Occipital lobe (tissue), 2 donors: ENCODE data around the gene HDHD5. TPM values are rescaled to one million over a fixed set of nuclear protein-coding genes. Genes with fewer than 3 reads are reported as not detected.

ENCODE experiments used
- DNase-seq: peaks from one replicate; lab custom pipeline; 2025; lab: John Stamatoyannopoulos, UW
- total RNA-seq: library from RNA; depleted of rRNA; stranded (reverse); fragments of >200 nt; gene quantifications from one replicate; pipeline ENCODE4 v1.2.3, GENCODE V29; 2014

The HDHD5 gene
- total RNA-seq, 1 donor from 2014 or later, result 41.3 TPM

DNA sequence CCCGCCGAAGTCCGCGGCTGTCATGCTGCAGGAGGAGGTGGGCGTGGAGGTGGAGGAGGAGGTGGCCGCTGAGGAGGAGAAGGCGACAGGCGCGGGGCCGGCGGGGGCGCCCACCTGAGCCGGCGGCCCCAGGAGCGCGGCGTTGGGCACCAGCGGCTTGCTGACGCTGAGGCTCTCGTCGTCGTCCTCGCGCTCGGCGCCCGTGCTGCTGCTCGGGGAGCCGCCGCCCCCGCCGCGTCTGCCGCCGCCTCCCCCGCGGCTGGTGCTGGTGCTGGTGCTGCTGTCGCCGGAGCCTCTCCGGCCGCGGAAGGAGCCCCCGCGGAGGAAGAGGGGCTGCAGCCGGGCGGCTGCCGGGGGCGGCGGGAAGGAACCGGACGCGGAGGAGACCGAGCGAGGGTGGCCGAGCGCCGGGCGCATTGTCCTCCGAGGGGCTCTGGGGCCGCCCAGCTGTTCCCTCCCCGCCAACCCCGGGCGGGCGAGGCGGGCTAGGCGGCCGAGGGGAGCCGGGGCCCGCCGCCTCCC, 38.3 kb downstream of the HDHD5 start:
- DNase-seq, result no peak

DNA sequence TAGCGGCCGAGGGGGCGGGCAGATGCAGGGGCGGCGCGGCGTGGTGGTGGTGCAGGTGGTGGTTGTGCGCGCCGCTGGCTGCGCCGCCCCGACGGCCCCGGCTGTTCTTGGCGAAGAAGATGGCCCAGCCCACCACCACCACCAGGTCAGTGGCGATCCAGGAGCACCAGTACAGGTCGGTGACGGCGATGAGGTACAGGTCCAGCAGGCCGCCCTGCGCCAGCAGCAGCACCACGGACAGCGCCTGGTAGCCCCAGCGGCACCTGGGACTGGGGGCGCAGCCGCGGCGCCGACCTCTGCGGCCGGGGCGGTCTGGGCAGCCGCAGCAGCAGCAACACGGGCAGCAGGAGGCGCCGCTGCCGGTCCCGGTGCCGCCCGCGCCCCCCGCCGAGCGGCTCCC, 38.8 kb downstream of the HDHD5 start:
- DNase-seq, result no peak

DNA sequence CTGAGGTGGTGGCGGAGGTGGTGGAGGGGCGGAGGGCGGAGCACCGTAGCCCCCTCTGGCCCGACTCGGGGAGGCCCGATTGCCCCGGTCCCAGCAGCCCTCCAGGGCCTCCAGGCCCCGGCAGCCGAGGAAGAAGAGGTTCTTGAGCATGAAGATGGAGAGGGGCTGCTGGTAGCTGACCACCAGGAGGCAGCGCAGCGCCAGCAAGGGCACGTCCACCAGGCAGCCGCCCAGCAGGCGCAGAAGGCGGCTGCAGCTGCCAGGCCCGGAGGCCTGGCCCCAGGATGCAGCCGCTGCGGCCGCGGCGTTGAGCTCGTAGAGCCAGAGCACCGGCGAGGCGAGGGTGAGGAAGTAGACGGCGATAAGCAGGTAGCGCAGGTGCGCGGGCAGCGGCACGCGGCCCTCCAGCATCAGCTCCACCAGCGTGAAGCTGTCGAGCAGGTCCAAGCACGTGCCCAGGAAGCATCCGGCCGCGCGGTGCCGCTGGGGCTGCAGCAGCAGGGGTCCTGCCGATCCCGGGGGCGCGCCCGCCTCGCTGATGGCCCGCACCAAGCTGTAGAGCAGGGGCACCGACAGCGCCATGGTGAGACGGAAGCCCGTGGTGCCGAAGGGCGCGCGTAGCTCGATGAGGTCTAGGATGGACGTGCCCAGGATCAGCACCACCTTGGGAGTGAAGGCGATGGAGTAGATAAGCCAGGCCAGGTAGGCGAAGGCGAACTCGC, 39.4 kb downstream of the HDHD5 start:
- DNase-seq, result no peak

DNA sequence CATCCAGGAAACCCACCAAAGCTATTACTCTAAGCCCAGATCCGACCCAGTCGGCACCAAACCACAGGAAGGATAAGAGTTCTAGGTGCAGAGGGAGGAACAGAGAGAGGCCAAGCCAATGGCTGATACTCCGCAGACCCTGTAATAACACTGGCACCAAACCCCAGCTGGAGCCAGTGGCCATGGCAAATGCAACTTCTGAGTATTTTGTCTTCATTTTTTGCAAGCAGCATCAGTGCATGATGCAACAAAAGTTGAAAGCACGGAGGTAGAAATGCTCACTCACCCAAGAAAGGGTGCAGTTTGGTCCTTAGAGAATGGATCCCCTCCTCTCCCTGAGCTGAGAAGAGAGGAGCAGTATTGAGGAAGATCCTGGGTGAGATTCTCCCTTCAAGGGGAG, 40.7 kb downstream of the HDHD5 start:
- no peak for DNase-seq

DNA sequence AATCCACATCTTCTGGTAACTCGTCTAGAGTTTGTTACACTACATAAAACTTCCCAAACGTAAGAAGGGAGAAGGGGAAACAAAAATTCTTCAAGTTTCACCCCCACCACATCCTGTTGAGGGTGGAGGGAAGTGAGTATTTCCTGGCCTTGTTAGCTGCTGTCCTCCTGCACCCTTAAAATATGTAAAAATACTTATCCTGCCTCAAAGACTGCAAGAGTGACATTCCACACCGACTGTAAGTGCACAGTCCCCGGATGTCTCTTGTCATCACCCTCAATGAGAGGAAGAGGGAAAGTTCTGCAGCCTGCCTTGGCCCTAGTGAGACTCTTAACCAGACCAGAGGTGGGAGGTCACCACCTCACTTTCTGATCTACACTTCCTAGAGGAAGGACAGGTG, 41.2 kb downstream of the HDHD5 start:
- DNase-seq, result no peak

DNA sequence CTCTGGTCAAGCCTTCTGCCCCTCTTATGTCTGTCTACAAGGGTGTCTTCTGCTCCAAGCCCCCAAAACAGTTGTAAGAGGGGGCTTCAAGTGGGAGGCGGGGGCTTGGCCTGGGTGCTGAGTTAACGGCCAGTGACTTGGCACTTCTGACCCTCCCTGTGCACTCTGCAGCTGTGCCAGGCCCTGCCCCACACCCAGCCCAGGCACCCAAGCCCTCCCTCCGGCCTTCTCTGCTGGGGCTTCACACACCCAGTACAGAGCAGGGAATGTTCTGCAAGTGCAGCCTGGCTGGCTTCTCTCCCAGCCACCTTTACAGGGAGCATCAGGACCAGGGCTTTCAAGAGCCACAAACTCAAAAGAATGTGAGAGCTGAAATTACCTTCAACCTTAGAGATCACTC, 41.7 kb downstream of the HDHD5 start:
- DNase-seq, result no peak

DNA sequence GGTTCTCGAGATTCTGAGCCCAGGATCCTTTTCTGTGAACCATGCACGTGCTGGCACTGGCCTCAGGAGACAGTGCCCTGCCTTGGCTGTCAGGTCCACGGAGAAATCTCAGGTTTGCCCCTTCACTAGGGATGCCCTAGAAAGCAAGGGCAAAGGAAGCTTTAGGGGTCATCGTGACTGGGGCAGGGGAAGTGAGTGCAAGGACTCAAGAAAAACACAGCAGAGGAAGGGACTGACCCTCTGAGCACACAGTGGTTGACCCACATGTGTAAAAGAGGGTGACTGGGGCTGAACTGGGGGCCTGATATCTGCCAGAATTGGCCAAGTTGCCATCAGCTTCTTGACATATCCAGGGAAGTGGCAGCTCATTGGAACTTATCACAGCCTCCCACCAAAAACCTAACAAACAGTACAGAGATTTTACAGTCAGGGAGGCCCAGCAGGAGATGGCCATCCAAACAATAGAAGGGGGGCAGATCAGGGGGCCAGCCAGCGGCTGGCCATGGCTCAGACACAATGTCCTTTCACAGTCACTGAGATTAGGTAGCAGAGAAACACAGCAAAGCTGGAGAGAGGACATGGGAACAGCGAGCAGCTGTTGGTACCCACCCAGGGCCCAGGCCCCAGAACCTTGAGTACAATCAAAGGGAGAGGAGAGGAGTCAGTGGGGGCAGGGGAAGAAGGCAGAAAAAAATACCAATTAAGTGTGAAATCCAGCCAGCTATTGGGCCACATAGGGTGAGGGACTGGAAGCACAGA, 42.3 kb downstream of the HDHD5 start:
- DNase-seq, result no peak

DNA sequence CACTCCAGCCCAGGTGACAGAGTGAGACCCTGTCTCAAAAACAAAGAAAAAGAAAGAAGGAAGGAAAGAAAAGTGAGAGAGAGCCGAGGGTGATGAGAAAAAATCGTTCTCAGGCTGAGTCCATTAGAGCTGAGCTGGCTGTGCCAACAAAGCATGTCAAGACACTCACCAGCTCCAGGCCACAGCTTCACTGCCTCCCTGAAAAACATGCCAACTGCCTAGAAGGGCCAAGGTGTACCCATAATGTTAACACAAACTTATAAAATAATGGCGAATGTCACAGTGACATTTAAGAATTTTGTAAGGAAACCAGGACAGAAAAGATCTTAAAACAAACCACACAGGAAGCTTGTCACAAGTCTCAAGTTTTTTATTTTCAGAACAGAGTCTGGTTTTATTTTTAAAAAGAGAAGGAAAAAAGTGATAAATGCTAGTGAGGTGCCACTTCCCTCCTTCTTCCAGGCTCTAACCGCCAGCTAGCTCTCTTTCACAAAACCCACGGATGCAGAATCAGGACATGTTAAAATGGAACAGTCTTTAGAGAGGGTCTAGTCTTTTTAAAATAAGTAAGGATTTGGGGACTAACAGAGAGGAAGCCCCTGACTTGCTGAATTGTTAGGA, 43.0 kb downstream of the HDHD5 start:
- no peak for DNase-seq

DNA sequence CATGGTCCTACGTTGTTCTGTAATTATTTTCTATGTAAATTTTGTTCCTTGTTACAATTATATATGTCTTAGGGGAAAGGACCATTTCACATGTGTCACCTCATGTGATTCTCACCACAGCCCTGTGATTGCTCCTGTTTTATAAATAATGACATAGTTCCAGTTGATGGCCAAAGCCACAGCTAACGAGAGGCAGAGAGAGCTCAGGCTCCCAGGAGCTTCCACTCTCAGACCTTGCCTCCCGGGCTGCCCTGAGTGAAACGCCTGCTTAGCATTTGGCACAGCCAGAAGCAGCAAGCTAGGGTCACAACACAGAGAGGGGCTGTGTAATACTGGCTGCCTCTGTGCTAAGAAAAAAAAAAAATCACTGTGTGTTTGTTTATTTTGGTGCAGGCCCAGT, 43.8 kb downstream of the HDHD5 start:
- no peak for DNase-seq

DNA sequence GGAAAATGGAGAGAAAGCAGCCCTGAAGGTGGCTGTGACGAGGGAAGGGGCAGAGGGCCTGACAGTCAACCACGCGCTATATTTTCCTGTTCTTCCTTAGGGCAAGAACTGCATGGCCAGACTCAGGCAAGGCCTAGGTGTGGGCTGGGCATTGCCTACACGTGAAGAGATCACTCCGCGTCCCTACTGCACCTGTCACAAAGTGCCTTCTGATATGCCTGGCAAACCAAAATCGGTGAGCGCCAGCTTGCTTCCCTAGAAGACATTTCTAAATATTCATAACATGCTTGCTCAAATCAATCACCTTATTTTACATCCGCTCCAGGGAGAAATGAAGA, 44.2 kb downstream of the HDHD5 start:
- DNase-seq, result no peak

DNA sequence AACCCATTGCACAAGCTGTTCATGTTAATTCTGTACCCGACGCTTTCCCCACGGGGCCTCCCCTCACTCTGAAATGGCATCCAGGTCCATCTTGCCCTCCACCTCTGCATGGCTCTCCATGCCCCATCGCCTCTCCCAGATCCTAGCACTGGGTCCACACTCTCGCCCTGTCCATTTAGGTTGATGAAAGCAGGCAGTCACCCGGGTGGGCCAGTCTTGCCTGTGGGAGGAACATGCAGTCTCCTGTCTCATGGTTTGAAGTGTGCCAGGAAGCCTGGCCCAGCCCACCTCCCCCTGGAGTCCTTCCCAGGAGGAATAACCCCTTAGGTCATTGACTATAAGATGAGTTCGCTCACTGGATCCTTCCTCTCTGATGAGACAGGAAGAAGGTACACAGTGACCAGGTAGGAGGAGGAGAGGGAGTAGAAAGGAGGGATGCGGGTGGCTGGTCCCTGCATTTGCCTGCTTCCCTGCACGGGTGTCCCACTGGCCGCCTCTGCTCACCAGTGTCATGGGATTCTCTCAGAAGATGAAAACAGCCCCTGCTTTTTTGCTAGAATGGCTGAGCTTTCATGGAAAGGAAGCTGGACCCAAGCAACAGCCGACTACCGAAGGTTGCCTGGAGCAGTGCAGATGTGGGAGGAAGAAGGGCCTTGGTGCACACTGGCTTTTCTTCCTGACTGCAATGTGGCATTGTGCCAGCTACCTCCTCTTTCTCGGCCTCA, 44.7 kb downstream of the HDHD5 start:
- DNase-seq, result no peak

DNA sequence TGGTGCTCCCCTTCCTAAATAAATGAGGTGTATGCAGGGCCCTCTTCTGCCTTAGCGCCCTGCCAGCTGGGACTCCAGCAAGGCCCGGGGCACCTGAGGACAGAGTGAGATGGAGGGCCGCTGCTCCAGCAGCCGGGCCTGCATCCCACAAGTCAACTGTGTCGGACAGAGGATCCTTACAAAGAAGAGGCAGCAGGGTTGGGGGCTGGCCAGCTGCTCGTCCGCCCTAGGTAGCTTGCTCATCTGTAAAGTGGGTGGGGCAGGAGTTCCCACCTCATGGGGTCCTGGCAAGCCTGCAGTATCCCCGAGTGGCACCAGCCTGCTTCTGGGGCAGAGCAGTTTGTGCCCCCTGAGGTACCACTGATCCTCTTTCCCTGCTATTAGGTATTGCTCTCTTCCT, 45.5 kb downstream of the HDHD5 start:
- DNase-seq, result no peak

DNA sequence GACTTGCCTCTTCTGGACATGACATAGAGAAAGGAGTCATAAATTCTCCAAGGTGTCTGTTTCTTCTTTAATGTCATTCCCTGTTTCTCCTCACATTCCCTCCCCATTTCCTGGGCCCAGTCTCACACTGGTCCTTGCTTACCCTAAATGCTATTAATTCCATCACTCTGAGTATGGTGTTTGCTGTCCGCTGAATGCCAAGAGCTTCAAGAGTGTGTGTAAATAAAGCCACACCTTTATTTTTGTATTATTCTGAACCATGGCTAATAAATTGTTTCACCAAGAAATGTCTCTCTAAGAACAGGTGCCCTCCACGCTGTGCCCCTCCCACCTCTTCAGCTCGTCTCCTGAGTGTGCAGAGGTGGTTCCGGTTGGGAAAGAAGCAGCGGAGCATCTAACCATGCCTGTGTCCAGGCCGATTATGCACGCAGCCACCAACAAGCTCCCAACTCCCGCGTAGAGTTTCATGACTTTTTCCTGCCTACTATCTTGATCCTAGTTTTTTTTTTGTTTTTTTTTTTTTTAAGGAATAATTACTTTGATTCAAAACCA, 46.5 kb downstream of the HDHD5 start:
- DNase-seq, result no peak

DNA sequence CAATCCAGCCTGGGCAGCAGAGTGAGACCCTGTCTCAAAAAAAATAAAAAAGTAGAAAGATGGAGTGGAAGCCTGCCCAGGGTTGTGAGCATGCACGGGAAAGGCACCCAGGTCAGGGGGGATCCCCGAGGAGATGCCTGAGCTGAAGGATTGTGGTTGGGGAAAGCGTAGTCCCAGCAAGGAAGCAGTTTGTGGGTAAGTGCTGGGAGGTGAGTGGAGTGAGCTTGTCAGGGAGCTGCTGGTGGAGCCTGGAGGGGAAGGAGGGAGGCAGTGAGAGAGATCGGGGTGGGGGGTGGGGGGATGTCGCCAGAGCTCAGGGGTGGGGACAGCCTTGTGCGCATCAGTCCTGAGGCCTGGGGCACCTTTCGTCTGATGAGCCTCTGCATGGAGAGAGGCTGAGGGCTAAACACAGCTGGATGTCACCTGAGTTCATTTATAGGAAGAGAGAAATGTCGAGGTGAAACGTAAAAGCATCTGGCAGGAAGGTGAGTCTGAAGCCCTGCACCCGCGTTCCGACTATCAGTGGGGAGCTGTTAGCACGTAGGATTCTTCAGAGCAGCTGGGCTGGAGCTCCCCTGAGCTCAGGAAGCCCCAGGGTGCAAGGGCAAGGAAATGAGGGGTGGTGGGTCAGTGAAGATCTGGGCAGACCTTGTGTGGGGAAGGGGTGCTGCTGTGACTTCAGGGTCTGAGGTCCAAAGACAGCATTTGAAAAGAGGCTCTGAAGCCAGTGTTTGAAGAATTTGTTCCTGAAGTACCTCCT, 48.1 kb downstream of the HDHD5 start:
- DNase-seq, result no peak

DNA sequence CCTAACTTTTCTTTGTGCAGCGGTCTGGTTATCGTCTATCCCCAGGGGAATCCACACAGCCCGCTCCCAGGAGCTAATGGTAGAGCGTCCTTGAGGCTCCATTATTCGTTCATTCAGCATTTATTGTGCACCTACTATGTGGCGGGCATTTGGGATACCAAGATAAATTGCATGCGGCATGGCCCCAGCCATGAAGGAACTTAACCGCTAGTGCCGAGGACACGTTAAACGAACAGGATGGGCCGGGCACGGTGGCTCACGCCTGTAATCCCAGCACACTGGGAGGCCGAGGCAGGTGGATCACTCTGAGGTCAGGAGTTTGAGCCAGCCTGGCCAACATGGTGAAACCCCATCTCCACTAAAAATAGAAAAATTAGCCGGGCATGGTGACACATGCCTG, 49.1 kb downstream of the HDHD5 start:
- no peak for DNase-seq

DNA sequence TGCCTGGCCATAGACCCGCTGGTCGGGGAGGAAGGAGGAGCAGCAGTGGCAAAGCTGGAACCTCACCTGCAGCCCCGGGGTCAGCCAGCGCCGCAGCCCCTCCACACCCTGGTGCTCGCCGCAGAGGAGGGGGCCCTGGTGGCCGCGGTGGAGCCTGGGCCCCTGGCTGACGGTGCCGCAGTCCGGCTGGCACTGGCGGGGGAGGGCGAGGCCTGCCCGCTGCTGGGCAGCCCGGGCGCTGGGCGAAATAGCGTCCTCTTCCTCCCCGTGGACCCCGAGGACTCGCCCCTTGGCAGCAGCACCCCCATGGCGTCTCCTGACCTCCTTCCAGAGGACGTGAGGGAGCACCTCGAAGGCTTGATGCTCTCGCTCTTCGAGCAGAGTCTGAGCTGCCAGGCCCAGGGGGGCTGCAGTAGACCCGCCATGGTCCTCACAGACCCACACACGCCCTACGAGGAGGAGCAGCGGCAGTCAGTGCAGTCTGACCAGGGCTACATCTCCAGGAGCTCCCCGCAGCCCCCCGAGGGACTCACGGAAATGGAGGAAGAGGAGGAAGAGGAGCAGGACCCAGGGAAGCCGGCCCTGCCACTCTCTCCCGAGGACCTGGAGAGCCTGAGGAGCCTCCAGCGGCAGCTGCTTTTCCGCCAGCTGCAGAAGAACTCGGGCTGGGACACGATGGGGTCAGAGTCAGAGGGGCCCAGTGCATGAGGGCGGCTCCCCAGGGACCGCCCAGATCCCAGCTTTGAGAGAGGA, 49.8 kb downstream of the HDHD5 start:
- DNase-seq, result no peak

DNA sequence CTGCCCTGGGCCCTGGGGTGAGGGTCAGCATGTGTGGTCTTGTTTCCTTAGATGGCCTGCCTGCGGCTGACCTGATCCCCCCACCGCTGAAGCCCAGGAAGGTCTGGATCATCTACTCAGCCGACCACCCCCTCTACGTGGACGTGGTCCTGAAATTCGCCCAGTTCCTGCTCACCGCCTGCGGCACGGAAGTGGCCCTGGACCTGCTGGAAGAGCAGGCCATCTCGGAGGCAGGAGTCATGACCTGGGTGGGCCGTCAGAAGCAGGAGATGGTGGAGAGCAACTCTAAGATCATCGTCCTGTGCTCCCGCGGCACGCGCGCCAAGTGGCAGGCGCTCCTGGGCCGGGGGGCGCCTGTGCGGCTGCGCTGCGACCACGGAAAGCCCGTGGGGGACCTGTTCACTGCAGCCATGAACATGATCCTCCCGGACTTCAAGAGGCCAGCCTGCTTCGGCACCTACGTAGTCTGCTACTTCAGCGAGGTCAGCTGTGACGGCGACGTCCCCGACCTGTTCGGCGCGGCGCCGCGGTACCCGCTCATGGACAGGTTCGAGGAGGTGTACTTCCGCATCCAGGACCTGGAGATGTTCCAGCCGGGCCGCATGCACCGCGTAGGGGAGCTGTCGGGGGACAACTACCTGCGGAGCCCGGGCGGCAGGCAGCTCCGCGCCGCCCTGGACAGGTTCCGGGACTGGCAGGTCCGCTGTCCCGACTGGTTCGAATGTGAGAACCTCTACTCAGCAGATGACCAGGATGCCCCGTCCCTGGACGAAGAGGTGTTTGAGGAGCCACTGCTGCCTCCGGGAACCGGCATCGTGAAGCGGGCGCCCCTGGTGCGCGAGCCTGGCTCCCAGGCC, 50.6 kb downstream of the HDHD5 start:
- DNase-seq, result no peak

DNA sequence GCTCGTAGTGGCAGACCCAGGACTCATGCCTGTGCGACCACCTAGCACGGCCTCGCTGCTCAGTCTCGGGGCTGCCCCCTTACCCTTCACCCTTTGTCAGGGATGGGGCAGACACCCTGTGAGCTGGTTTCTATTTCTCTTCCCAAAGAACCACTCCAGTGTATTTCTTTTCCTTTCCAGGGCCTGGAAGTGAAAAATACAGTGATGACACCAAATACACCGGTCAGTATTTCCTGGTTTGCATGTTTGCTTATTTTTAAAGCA, 51.6 kb downstream of the HDHD5 start:
- DNase-seq, result no peak

DNA sequence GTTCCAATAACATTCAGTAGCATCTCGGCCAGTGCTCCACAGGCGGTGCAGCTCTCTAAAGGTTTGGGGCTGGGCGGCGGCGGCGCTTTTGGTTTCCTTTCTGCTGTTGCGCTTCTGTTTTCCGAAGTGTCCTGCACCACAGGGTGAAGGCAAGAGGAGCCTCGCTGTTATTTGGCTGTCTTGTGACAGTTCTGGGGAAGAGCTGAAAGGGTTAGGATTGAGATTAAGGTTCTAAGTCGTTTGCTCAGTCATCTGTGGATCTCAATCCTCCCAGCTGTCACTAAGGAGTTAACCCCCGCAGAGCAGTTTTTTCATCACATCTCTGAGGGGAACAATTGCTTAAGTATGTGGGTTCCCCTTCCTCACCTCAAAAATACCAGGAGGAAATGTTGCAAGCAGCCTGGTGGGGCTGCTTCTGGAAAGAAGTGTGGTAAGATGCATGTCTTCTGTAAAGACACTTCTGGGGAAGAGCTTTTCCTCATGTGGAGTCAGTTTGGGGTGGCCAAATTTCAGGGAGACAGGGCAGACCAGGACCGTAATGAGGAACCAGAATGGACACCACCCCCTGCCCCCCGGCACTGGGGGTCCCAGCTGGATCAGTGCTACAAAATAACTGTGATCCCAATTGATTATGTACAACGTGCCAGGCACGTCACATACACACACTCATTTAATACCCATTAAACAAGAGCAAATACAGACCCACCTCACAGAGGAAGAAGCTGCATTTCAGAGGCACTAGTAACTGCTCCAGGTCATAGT, 52.1 kb downstream of the HDHD5 start:
- DNase-seq, result no peak
